ENCODE measurements around the gene NOL7. TPM values are rescaled to one million over a fixed set of nuclear protein-coding genes. Genes with fewer than 3 reads are reported as not detected.

Gene NOL7
- total and polyA plus RNA-seq, 2 donors (not counting 1 experiment from before 2014, with no cell fraction given), result 24.7 to 58.3 TPM

- no peak for DNase-seq
- Mint-ChIP-seq H3K4me1 (peaks cover 61% of the 10 kb centered on the region), H3K27me3 (no peaks in the 10 kb centered on the region), H3K4me3 (no peak overlapping the region), H3K27ac (no peak overlapping the region), H3K9me3 (ENCODE audit: insufficient read depth) (no peaks in the 10 kb centered on the region)
- Histone ChIP-seq H3K9ac (ENCODE audit: low read length) (no peak overlapping the region), H3K27me3 (replicated peaks in 1 of 4; ENCODE audit: control extremely low read depth in 1 of 4, control insufficient read depth in 3 of 4, insufficient read depth in 4 of 4, low read length in 3 of 4) (no peaks in the 10 kb centered on the region), H3K79me2 (ENCODE audit: control insufficient read depth, insufficient read depth, low read length) (peaks cover 88% of the 10 kb centered on the region), H3K4me2 (replicated peaks; ENCODE audit: low read depth, low read length, poor library complexity, severe bottlenecking) (no peak overlapping the region), H4K20me1 (ENCODE audit: control insufficient read depth, insufficient read depth, low read length, poor library complexity, severe bottlenecking) (peaks cover 52% of the 10 kb centered on the region), H3K36me3 (replicated peaks in 1 of 2; ENCODE audit: control extremely low read depth in 1 of 2, control insufficient read depth in 1 of 2, extremely low read depth in 1 of 2, insufficient read depth in 2 of 2, low read length in 1 of 2) (no peaks in the 10 kb centered on the region), H2AFZ (ENCODE audit: insufficient read depth, low read depth, low read length, poor library complexity, severe bottlenecking) (no peak overlapping the region), H3K9me3 (ENCODE audit: control extremely low read depth in 1 of 3, control insufficient read depth in 2 of 3, insufficient read depth in 1 of 3, low read length in 2 of 3) (no peaks in the 10 kb centered on the region), H3K4me3 (ENCODE audit: control extremely low read depth in 1 of 5, extremely low read depth in 1 of 5, insufficient read depth in 1 of 5, low read depth in 2 of 5, low read length in 4 of 5) (no peak overlapping the region), H3K4me1 (ENCODE audit: control insufficient read depth in 2 of 2, insufficient read depth in 2 of 2, low read length in 2 of 2) (peaks cover 0 to 26% of the 10 kb centered on the region in 2 donors), H3K27ac (ENCODE audit: low read length in 2 of 2) (no peak overlapping the region)
- ChIA-PET POLR2A (no interaction called here), CTCF (interaction anchor here (1.4 kb wide), 1 partner anchor 134 kb away, joined by 3 read pairs; no protein-coding TSS in a partner anchor)
- intact Hi-C loops (cut with micrococcal nuclease), result no loop called here
- WGBS (ENCODE audit: insufficient coverage), result no CpG with 5 or more reads among the region's 2 CpGs
- no peak for TF ChIP-seq EZH2 (IDR thresholded peaks at IDR 0.05; ENCODE audit: borderline replicate concordance, insufficient read depth, low read depth, low read length, poor library complexity, severe bottlenecking)
- no peak for TF ChIP-seq CTCF (IDR thresholded peaks at IDR 0.05)
- ATAC-seq (ENCODE audit: low read depth), result no peak
Observed at GRCh38 chr6:13661647-13662046, 46.5 kb downstream of the NOL7 start.

- H3K27ac ChIP-seq (ENCODE audit: low read length in 2 of 2), result no peak overlapping the region
- Mint-ChIP-seq H3K4me1 (peaks cover 64% of the 10 kb centered on the region), H3K27ac (no peak overlapping the region), H3K9me3 (ENCODE audit: insufficient read depth) (no peaks in the 10 kb centered on the region), H3K27me3 (no peaks in the 10 kb centered on the region), H3K4me3 (no peak overlapping the region)
- H4K20me1 ChIP-seq (ENCODE audit: control insufficient read depth, insufficient read depth, low read length, poor library complexity, severe bottlenecking), result peaks cover 64% of the 10 kb centered on the region
- no peak for DNase-seq
- H2AFZ ChIP-seq (ENCODE audit: insufficient read depth, low read depth, low read length, poor library complexity, severe bottlenecking), result no peak overlapping the region
- no peaks in the 10 kb centered on the region for H3K9me3 ChIP-seq (ENCODE audit: control extremely low read depth in 1 of 3, control insufficient read depth in 2 of 3, insufficient read depth in 1 of 3, low read length in 2 of 3)
- peaks cover 95% of the 10 kb centered on the region for H3K79me2 ChIP-seq (ENCODE audit: control insufficient read depth, insufficient read depth, low read length)
- no peak overlapping the region for H3K9ac ChIP-seq (ENCODE audit: low read length)
- CTCF ChIA-PET, result no interaction called here
- peaks cover 0 to 26% of the 10 kb centered on the region in 2 donors for H3K4me1 ChIP-seq (ENCODE audit: control insufficient read depth in 2 of 2, insufficient read depth in 2 of 2, low read length in 2 of 2)
- no peak for ATAC-seq (ENCODE audit: low read depth)
- H3K4me3 ChIP-seq (ENCODE audit: control extremely low read depth in 1 of 5, extremely low read depth in 1 of 5, insufficient read depth in 1 of 5, low read depth in 2 of 5, low read length in 4 of 5), result no peak overlapping the region
- TF ChIP-seq CTCF (IDR thresholded peaks at IDR 0.05) (no peak), EZH2 (IDR thresholded peaks at IDR 0.05; ENCODE audit: borderline replicate concordance, insufficient read depth, low read depth, low read length, poor library complexity, severe bottlenecking) (no peak)
- POLR2A ChIA-PET, result no interaction called here
- no CpG with 5 or more reads among the region's 3 CpGs for WGBS (ENCODE audit: insufficient coverage)
- intact Hi-C loops (cut with micrococcal nuclease), result no loop called here
- H3K27me3 ChIP-seq (replicated peaks in 1 of 4; ENCODE audit: control extremely low read depth in 1 of 4, control insufficient read depth in 3 of 4, insufficient read depth in 4 of 4, low read length in 3 of 4), result no peaks in the 10 kb centered on the region
- H3K36me3 ChIP-seq (replicated peaks in 1 of 2; ENCODE audit: control extremely low read depth in 1 of 2, control insufficient read depth in 1 of 2, extremely low read depth in 1 of 2, insufficient read depth in 2 of 2, low read length in 1 of 2), result no peaks in the 10 kb centered on the region
- H3K4me2 ChIP-seq (replicated peaks; ENCODE audit: low read depth, low read length, poor library complexity, severe bottlenecking), result no peak overlapping the region
Observed at GRCh38 chr6:13662651-13663334, 47.7 kb downstream of the NOL7 start.

All from B cell (primary cell).